GM19397 (cell line): Measurements from ENCODE around the gene PWP2.
"Not testable (repeated sequence)": the region's sequence is repeated elsewhere in the genome, so short reads cannot be mapped to it uniquely, and the experiment has no call there.

Experiments used
- ATAC-seq: cut with Tn5 transposase; IDR thresholded peaks from one replicate; pipeline ENCODE4 v1.9.1; 2021; ENCODE audit warnings: mild to moderate bottlenecking, moderate library complexity; ENCODE audit not compliant: unreplicated experiment

The PWP2 gene

DNA sequence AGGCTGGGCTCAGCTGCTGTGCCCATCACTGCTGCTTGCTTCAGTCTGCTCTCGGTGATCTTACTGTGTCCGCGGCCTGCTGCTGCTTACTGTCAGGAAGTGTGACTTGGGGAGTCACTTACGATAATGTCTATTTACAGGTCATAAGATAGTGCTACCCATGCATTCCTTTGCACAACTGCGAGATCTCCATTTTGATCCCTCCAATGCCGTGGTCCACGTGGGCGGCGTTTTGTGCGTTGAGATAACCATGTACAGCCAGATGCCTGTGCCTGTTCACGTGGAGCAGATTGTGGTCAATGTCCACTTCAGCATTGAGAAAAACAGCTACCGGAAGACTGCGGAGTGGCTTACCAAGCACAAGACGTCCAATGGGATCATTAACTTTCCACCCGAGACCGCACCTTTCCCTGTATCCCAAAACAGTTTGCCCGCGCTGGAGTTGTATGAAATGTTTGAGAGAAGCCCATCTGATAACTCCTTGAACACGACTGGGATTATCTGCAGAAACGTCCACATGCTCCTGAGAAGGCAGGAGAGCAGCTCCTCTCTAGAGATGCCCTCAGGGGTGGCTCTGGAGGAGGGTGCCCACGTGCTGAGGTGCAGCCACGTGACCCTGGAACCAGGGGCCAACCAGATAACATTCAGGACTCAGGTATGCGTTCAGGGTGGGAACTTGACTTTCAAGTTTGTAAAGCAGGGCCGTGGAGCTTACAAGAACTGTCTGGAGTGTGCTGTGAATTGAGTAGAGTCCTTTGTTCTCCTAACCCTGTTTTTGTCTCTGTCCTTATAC, 24.4 kb upstream of the PWP2 start:
- ATAC-seq, result no peak

DNA sequence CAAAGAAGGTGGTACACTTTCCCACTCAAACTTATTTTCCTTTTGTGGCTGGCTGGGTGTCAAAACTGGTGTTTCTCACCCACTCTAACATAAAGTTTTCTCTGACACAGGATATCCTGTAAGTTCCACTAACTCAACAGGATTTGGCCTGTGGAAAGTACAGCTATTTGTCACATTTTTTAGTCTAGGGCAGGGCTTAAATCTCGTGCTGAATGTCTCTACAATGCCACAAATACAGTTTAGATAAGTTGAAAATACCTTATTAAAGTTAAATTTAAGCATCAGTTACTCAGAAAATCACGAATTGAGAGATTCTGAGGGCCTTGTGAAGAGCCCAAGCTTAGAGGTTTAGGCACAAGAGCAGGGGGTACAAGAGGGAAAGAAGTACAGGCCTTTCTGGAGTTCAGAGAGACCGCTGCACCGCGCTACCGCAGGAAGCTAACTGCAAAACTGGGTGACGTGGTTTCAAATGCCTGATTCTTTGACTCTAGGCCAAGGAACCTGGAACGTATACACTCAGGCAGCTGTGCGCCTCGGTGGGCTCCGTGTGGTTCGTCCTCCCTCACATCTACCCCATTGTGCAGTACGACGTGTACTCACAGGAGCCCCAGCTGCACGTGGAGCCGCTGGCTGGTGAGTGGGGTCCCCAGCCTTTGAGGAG, 23.4 kb upstream of the PWP2 start:
- ATAC-seq, result no peak

DNA sequence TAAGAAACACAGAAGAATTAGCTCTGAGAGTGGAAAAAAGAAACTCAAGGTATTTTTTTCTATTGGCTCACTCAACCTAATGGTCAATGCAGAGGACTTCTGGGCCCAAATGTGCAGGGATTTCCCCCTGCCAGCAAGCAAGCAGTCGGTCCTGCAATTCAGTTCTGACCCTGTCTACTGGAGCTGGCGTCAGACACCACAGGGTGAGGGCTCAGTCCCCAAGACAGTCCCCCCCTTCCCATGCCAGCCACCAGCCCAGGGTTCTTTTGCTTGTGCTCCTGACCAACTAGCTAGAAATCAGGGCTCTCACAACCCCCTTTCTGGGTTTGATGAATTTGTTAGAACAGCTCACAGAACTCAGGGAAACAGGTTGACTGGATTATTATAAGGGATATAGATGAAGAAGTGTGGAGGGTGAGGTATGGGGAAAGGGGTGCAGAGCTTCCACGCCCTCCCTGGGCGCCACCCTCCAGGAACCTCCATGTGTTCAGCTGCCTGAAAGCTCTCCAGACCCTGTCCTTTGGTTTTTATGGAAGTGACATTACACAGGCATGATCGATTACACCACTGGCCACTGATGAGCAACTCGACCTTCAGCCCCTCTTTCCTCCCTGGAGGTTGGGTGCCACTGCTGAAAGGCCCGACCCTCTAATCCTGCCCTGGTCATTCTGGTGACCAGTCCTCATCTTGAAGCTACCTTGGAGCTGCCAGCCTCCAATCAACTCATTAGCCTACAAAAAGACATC, 22.5 kb upstream of the PWP2 start:
- no peak for ATAC-seq

DNA sequence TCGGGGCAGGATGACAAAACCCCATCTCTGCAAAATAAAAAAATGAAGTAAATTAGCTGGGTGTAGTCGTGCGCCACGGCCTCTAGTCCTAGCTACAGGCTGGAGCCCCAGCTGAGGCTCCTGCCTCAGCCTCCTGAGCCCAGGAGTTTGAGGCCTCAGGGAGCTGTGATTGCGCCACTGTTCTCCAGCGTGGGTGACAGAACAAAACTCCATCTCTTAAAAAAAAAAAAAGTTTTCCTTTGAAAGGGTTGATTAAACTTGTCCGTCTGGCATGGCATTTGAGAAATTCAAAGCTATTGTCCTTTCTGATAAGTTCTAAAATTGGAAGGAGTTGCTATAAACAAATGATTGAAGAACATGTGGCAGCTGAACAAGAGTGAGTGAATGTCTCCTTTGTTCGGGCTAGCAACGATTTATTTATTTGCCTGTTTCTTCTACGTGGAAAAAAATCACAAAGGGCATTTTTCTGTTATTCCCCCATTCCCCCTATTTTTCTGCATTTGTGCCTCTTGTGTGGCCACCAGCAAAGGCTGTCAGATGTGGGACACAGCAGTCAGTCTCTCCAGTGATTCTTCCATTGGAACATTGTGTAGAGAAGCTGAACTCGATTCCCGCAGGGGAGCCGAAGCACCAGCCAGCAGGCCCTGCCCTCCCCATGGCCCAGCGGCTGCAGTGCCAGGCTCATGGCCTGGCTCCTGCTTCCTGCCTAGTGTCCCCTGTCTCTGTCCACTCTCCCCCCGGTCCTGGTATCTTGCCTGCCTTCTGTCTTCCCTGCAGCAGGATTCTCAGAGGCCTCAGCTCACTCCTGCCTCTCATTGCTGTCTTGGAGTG, 21.5 kb upstream of the PWP2 start:
- ATAC-seq, result no peak

DNA sequence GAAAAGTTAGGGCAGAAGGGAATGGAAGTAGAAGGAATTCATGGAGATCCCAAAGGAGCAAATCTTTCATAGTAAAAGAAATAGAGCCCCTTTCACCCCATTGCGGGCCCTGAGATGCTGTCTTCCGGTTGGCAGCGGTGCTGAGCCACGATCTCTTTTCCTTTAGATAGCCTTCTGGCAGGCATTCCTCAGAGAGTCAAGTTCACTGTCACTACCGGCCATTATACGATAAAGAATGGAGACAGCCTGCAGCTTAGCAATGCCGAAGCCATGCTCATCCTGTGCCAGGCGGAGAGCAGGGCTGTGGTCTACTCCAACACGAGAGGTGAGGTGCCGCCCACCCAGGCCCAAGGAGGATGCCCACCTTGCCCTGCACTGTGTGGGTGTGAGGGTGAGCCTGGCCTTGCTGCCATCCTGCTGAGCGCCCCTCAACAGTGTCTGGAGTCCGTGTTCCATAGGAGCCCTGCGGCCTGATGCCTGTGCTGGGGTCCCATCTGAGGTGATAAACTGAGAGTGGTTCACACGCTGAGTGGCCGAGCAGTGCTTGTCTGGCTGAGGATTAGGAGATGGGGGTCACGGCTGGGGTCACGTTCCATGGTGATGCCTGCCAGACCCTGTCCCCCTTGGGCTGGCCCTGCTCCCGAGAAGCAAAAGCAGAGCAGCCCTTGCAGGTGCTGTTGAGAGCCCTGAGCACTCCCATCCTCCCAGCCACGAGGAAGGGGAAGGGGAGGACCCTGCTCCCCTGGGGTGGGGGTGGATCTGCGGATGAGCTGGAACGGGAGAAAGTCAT, 20.4 kb upstream of the PWP2 start:
- ATAC-seq, result no peak

DNA sequence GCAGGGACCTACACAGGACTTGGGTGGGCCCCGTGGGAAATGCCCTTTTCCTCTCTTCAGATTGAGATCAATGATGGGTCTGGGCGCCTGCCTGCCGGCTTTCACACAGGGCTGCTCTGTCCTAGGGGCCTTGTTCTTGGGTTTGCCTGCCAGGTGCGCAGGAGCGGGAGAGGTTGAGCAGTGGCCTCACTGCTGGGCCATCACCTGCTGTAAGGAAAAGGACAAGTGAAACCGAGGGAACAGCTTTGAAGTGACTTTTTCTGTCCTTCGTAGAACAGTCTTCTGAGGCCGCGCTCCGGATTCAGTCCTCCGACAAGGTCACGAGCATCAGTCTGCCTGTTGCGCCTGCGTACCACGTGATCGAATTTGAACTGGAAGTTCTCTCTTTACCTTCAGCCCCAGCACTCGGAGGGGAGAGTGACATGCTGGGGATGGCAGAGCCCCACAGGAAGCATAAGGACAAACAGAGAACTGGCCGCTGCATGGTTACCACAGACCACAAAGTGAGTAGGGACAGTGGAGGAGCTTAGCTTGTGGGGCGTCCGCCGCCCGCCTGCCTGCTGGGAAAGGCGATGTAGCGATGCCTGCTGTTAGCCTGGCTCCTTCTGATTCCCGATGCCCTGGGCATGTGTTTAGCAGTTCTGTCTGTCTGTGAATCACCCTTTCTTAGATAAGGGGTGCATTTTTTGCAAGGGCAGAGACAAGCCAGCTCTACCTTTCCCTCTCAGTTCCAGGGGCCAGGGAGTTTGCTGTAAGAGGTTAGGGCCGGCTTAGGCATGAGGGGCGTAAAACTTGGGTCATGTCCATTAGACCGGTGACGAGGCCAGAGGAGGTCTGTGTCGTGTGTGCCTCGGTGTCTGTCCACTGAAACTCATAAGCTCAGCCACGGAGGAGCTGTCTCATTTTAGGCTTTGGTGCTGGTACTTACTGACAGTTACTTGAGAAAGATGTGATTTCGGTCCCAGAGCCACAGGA, 19.5 kb upstream of the PWP2 start:
- ATAC-seq, result no peak

DNA sequence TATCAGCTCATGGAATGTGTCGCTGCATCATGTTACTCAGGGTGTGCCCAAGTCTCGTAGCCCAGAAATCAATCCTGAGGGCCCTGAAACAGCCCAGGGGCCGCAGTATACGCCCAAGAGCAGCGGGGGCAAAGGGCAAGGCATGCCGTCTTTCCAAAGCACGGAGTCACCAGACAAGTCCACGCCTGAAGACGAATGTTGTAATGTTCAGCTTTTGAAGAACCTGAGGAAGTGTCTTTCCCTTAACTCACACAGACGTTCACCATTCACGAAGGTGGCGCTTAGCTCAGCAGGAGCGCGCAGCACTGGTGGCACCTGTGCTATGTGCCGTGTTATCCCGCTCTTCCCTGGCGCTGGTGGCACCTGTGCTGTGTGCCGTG, 18.8 kb upstream of the PWP2 start:
- no peak for ATAC-seq

DNA sequence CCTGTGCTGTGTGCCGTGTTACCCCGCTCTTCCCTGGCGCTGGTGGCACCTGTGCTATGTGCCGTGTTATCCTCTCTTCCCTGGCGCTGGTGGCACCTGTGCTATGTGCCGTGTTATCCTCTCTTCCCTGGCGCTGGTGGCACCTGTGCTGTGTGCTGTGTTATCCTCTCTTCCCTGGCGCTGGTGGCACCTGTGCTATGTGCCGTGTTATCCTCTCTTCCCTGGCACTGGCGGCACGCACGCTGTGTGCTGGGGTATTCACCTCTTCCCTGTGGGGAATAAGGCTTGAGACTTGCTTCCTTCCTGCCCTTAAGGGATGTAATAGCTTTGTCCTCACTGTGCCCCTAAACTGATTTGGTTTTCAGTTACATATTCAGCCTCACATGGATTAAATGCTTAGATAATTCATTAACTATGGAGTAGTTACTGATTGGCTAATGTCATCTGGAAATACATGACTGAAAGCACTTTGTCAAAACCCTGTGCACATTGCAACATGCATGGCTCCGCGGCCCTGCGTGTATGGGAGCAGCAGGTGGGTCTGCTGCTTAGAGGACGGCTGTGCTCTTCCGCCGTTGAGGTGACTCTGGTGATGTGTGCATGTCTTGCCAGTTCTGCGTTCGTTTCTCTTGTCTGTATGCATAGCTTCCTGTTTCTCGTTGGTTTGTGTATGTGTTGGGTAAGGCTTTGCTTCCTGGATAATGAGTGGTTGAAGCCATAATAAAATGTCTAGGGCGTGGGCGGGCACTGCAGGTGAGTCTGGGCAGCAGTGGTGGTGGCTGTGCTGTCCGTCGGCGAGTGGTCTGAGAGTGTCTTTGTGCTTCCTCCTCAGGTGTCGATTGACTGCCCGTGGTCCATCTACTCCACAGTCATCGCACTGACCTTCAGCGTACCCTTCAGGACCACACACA, 17.9 kb upstream of the PWP2 start:
- peak; percentile 71 for ATAC-seq

DNA sequence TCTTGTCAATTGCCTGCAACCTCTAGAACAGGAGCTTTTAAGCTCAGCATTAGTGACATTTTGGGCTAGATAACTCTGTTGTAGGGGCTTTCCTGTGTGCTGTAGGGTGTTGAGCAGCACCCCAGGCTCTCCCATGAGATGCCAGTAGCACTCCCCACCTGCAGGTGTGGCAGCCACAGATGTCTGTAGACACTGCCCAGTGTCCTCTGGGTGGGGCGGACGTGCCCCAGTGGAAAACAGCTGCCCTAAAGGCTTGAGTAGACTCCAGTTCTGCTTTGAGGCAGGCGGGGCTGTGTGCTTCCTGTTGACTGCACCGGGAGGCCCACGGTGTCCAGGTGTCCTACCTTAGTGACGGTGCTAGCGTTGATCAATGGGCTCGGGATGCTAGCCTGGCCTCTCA, 16.9 kb upstream of the PWP2 start:
- ATAC-seq, result no peak

DNA sequence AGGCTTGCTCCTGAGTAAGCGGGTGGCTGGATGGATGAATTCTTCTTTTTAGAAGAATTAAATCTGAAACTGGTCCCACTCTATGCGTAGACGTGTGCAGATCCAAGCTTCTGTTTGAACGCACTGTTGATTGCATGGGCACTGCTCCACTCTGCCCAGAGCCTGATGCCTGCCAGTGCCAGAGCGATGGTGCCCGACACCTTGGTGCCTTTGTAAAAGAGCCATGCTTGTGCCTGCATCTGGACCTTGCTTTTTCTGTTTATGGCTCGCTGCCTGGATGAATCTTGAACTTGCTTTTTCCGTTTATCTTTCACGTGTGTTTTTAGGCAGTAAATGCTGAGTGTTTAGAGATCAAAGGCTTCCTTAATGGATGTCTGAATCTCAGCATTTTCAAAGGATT, 15.0 kb upstream of the PWP2 start:
- ATAC-seq, result no peak

DNA sequence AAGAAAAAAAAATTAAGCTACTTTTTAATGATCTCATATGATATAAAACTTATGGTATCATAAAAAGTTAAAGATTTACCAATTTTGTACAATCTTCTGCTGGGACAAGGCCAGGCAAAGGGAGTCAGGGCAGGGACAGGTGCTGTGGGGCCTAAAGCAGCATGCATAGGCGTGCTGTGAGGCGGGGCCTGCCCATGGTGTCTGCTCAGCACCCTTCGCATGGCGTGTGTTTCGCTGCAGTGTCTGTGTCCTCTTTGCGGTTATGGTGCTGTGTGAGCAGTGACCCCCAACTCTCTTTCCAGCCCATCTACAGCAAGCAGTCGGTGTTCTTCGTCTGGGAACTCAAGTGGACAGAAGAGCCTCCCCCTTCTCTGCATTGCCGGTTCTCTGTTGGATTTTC, 13.4 kb upstream of the PWP2 start:
- no peak for ATAC-seq

DNA sequence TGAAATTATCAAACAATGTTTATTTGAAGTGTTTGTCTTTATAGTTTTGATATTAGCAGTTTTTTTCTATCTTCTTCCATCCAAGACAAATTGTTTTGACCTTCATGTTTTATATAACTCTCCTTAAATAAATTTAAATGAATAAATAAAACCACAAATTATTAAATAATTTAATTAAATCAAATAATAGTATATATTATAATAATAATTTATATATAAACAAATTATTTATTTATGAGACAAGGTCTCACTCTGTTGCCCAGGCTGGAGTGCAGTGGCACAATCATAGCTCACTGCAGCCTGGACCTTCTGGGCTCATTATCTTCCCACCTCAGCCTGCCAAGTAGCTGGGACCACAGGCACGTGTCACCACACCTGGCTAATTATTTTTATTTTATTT, 12.4 kb upstream of the PWP2 start:
- ATAC-seq, result no peak

DNA sequence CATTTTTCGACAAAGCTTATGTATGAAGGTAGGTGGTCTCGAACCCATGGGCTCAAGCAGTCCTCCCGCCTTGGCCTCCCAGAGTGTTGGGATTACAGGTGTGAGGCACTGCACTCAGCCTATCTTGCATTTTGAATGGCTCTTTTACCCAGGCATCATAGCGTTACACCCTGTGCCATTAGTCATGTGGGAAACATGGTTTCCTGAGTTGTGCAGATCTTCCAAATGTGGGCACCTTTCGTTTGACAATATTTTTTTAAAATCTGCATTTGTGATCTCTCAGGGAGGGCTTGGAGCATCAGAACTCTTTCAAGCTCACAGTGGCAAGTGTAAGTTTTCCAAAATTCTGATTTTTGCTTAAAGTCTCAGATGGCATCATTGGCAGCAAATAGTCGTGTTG, 8.7 kb upstream of the PWP2 start:
- ATAC-seq, result not testable (repeated sequence)

DNA sequence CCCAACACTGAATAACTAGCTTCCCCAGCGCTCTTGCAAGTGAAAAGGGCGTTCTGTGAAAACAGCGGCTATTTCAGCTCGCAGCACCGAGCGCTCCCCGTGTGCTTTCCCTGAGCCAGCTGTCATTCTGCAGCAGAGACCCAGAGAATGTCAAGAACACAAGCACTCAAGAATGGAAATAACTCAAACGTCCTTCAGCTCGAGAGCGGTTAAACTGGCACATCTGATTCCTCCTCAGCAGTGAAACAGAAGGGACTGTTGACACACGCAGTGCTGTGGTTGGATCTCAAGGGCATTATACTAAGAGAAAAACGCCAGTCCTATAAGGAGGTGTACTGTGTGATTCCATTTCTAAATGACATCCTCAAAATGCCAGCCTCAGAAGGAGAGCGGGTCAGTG, 8.2 kb upstream of the PWP2 start:
- not testable (repeated sequence) for ATAC-seq

DNA sequence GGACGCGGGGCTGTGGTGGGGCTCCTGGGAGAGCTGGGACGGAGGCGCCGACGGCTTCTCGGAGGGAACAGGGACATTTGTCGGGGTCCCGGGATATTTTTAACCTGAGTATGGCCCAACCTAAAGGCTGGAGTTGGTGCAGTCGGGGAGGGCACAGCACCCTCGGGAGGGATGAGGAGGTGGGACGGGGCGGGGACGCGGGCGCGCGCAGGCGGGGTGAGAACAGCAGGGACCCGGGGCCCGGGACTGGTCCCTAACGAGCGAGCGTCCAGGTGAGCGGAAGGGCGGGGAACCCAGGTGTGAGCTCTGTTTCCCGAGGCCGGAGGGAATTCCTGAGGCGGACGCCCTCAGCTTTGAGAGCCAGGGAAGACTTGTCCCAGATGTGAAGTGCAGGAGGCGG, 390 bp downstream of the PWP2 start:
- ATAC-seq, result peak; percentile 23

DNA sequence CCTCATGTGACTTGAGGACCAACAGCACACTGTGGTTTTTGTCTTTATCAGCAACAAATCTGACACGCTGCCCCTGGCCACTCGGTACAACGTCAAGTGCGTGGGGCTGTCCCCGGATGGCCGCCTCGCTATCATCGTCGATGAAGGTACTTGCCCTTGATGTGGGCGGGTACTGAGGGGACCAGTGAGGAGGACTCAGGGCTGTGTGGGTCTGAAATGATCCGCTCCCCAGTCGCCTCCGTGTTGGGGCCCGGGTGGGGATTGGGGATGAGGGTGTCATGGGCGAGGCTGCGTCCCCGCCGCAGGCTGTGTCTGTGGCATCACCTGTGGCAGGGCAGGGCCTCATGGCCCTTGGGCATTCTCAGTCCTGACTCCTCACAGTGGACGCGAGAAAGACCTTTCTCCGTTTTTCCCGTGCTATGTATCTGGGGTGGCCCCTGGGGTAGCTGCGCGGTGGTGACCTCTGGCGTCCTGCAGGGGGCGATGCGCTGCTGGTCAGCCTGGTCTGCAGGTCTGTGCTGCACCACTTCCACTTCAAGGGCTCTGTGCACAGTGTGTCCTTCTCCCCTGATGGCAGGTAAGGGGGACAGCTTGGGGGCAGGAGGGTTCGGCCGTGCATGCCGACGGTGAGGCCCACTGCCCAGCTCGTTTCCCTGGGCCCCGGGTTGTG, 6.6 kb downstream of the PWP2 start:
- ATAC-seq, result not testable (repeated sequence)

DNA sequence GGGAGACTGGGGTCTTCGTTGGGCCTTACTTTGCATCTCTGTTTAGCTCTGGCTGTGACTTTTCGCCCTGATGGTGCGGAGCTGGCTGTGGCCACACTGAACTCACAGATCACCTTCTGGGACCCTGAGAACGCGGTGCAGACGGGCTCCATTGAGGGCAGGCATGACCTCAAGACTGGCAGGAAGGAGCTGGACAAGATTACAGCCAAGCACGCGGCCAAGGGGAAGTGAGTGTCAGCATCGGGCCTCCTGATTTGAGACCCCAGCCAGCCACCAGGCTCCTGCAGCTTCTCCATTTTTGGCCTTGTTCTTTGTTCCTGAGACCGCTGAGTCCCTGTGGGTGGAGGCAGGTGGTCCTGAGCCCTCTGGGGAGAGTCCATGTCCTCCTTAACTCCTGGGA, 14.9 kb downstream of the PWP2 start:
- not testable (repeated sequence) for ATAC-seq

DNA sequence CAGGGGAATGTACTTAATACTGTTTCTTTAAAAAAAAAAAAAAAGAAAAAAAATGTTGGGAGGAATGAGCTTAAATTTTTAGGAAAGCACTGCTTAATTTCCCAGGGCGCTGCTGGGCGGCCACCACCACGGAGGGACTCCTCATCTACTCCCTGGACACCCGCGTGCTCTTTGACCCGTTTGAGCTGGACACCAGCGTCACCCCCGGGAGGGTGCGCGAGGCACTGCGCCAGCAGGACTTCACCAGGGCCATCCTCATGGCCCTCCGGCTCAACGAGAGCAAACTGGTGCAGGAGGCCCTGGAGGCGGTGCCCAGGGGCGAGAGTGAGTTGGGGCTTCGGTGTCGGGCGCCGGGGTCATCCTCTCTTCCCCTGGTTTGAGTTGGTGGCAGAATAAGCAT, 20.6 kb downstream of the PWP2 start:
- not testable (repeated sequence) for ATAC-seq
